Transverse colon (tissue), 4 donors: ENCODE data around the gene DOCK7.

Experiments
- CTCF ChIP-seq, 5 experiments: fragments of 200-600 bp in 3 of 5; fragments of 450-650 bp in 2 of 5; sonication (generic) in 3 of 5; IDR thresholded peaks; 1 replicate in 2 of 5; 2 replicates in 3 of 5; pipeline ENCODE4 v1.5.1; 2016 to 2017; ENCODE audit warnings: antibody characterized with exemption in 5 of 5, inconsistent platforms in 3 of 5, mild to moderate bottlenecking in 2 of 5, moderate library complexity in 1 of 5
- POLR2A ChIP-seq: fragments of 450-650 bp; IDR thresholded peaks from one replicate; pipeline ENCODE4 v1.6.1; 2016; ENCODE audit warnings: antibody characterized with exemption, mild to moderate bottlenecking, moderate library complexity
- POLR2AphosphoS5 ChIP-seq, 3 donors: sonication (generic); formaldehyde crosslinking; IDR thresholded peaks; one replicate each; pipeline ENCODE4 v1.6.1; 2016; ENCODE audit warnings: antibody characterized with exemption in 3 of 3

GRCh38 chr1:62434618-62435001 lies 253.6 kb downstream of the DOCK7 start:
- TF ChIP-seq CTCF (IDR thresholded peaks at IDR 0.05): no peak
- TF ChIP-seq POLR2A: no peak
- no peak for TF ChIP-seq POLR2AphosphoS5 (IDR thresholded peaks at IDR 0.05)
